HG02870 (cell line): ENCODE measurements around the gene CTNNA1.

Experiments
- ATAC-seq: cut with Tn5 transposase; IDR thresholded peaks from one replicate; pipeline ENCODE4 v1.9.1; 2021; ENCODE audit warnings: mild to moderate bottlenecking, moderate library complexity; ENCODE audit not compliant: unreplicated experiment

CTNNA1 gene

DNA sequence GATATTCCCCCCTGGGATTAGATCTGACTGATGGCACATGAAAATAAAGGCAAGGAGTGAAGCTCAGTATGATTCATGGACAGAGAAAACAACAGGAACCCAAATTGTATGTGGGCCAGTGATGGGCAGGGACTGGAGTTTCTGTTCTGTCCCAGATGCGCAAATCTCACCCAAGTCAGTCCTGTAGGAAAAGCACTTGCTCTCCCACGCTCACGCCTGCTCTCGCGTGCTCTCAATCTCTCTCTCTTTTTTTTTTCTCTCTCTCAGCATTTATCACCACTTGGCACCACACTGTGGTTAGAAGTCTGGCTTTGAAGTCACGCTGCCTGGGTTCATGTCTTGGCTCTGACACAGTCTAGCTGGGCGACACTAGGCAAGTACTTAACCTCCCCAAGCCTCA lies 228.4 kb downstream of the CTNNA1 start:
- ATAC-seq: no peak

DNA sequence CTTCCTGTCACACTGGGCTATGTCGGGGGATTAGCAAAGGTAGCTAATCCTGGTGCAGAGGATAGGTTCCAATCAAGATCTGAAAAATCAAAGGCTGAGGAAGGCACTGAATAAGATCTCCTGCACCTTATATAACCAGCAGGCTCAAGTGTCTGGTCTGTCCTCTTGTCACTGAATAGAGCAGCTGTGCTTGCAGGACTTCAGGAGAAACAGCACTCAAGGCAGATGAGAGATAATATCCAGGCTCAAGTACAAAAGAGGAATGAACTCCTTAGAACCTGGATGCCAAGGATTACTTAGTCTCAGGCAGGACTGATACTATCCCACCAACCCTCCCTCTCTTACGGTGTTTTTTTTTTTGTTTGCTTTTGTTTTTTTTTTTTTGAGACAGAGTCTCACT lies 230.8 kb downstream of the CTNNA1 start:
- no peak for ATAC-seq
